Measurements from ENCODE around the gene ZNF454.

ZNF454 gene

DNA sequence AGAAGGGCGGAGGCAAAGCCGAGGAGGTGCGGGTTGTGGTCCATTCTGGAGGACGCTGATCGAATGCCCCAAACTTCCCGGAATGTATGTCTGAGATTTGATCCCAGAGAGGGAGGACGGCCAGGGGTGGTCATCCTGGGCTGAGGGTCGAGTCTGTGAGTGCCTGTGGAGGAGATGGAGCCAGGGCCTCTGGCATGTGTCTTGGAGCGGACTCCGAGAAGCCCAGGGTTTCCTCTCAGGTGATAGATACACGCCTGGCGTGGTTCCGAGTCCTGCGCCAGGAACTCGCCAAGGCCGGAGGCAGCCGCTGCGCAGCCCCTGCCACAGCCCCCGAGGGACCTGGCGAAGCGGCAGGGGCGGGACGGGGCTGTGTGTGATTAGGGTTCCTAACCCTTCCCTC is 363 bp downstream of the ZNF454 start:
- Histone ChIP-seq H3K36me3 (ENCODE audit: control insufficient read depth, insufficient read depth, low read length) (no peaks in the 10 kb centered on the region), H3K4me3 (replicated peaks; ENCODE audit: low read depth, low read length) (no peak overlapping the region), H3K27me3 (replicated peaks; ENCODE audit: control insufficient read depth, insufficient read depth, low read length) (no peaks in the 10 kb centered on the region)
- no peak for DNase-seq (ENCODE audit: extremely low read depth, insufficient read length)
- TF ChIP-seq, protein P1, sequence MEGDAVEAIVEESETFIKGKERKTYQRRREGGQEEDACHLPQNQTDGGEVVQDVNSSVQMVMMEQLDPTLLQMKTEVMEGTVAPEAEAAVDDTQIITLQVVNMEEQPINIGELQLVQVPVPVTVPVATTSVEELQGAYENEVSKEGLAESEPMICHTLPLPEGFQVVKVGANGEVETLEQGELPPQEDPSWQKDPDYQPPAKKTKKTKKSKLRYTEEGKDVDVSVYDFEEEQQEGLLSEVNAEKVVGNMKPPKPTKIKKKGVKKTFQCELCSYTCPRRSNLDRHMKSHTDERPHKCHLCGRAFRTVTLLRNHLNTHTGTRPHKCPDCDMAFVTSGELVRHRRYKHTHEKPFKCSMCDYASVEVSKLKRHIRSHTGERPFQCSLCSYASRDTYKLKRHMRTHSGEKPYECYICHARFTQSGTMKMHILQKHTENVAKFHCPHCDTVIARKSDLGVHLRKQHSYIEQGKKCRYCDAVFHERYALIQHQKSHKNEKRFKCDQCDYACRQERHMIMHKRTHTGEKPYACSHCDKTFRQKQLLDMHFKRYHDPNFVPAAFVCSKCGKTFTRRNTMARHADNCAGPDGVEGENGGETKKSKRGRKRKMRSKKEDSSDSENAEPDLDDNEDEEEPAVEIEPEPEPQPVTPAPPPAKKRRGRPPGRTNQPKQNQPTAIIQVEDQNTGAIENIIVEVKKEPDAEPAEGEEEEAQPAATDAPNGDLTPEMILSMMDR (IDR thresholded peaks at IDR 0.05; ENCODE audit: insufficient read depth, low read length, poor library complexity, severe bottlenecking), result no peak

- Histone ChIP-seq H3K27me3 (replicated peaks; ENCODE audit: control insufficient read depth, insufficient read depth, low read length) (no peaks in the 10 kb centered on the region), H3K4me3 (replicated peaks; ENCODE audit: low read depth, low read length) (no peak overlapping the region), H3K36me3 (ENCODE audit: control insufficient read depth, insufficient read depth, low read length) (no peaks in the 10 kb centered on the region)
- DNase-seq (ENCODE audit: extremely low read depth, insufficient read length), result no peak
- TF ChIP-seq, protein P1 (IDR thresholded peaks at IDR 0.05; ENCODE audit: insufficient read depth, low read length, poor library complexity, severe bottlenecking), result no peak
Measured at GRCh38 chr5:178965465-178966055, 24.6 kb downstream of the ZNF454 start.

- Histone ChIP-seq H3K36me3 (ENCODE audit: control insufficient read depth, insufficient read depth, low read length) (no peaks in the 10 kb centered on the region), H3K4me3 (replicated peaks; ENCODE audit: low read depth, low read length) (no peak overlapping the region), H3K27me3 (replicated peaks; ENCODE audit: control insufficient read depth, insufficient read depth, low read length) (no peaks in the 10 kb centered on the region)
- TF ChIP-seq, protein P1 (IDR thresholded peaks at IDR 0.05; ENCODE audit: insufficient read depth, low read length, poor library complexity, severe bottlenecking), result no peak
- no peak for DNase-seq (ENCODE audit: extremely low read depth, insufficient read length)
Measured at GRCh38 chr5:178981381-178981780, 40.4 kb downstream of the ZNF454 start.

- TF ChIP-seq, protein P1 (IDR thresholded peaks at IDR 0.05; ENCODE audit: insufficient read depth, low read length, poor library complexity, severe bottlenecking), result no peak
- no peak overlapping the region for H3K4me3 ChIP-seq (replicated peaks; ENCODE audit: low read depth, low read length)
- no peaks in the 10 kb centered on the region for H3K36me3 ChIP-seq (ENCODE audit: control insufficient read depth, insufficient read depth, low read length)
- H3K27me3 ChIP-seq (replicated peaks; ENCODE audit: control insufficient read depth, insufficient read depth, low read length), result no peaks in the 10 kb centered on the region
- DNase-seq (ENCODE audit: extremely low read depth, insufficient read length), result no peak
Measured at GRCh38 chr5:178982941-178983340, 41.9 kb downstream of the ZNF454 start.

DNA sequence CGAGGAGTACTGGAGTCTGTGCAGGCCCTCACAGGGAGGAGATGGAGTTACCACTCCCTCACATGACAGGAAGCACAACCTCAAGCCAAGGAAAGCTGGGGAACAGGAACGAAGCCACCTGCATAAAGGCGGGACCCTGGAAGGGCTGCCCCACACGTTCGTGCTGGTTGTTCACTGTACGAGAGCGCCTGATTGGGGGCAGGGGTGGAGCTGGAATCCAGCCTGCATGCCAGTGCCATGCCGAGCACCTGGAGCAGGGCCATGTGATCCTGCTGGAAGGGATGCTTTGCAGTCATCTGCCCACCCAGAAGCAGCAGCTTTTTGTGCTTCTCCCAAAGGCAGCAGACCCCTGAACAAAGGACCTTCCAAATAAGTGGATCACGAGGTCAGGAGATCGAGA is 42.7 kb downstream of the ZNF454 start:
- H3K36me3 ChIP-seq (ENCODE audit: control insufficient read depth, insufficient read depth, low read length), result no peaks in the 10 kb centered on the region
- H3K27me3 ChIP-seq (replicated peaks; ENCODE audit: control insufficient read depth, insufficient read depth, low read length), result no peaks in the 10 kb centered on the region
- TF ChIP-seq, protein P1 (IDR thresholded peaks at IDR 0.05; ENCODE audit: insufficient read depth, low read length, poor library complexity, severe bottlenecking), result no peak
- H3K4me3 ChIP-seq (replicated peaks; ENCODE audit: low read depth, low read length), result no peak overlapping the region
- DNase-seq (ENCODE audit: extremely low read depth, insufficient read length), result no peak
